NCI-H146 treated with DMSO at 0.1 percent for 48 hours (cell line): ENCODE data around the gene TMCC2.

Experiments used
- DNase-seq: peaks from one replicate; lab custom pipeline; 2025; ENCODE audit not compliant: unreplicated experiment; lab: John Stamatoyannopoulos, UW

Gene TMCC2

DNA sequence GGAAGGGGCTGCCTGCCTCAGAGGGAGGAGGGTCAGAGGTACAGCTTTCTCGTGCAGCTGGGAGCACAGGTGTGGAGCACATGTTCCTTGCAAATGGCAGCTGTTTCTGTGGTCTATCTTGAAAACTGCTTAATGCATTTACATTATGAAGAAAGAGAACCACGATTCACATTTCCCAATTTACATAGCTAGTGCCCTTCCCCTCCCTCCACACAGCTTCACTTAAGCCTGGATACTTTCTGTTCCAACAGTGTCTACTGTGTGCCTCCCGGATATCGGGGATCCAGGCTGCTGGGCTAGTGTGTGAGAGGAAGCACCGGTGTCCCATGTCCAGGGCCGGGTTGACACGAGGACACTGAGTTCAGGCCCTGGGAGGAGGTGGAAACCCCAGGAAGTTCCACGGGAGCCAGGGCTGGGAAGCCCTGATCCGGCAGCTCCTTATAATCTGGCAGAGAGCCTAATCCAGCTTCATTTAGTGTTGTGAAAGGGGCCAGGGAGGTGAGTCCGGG, 31.6 kb downstream of the TMCC2 start:
- DNase-seq: no peak

DNA sequence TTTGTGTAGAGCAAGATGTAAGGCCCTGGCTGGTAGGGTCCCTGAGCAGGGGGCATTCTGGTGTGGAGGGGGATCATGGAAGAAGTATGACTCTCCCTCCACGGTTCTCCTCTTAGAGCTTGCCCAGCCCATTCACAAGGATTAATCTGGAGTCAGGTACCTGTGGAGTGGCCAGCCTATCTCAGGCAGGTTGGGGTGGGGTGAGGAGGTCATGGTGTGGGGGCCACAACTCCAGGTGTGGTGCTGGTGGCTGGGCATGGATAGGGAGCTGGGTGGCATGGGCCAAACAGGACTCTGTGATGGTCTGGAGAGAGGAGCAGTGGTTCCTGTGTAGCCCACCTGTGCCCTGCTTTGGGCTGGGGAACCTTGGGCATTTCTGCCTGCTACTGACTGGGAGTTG, 32.3 kb downstream of the TMCC2 start:
- DNase-seq: no peak

DNA sequence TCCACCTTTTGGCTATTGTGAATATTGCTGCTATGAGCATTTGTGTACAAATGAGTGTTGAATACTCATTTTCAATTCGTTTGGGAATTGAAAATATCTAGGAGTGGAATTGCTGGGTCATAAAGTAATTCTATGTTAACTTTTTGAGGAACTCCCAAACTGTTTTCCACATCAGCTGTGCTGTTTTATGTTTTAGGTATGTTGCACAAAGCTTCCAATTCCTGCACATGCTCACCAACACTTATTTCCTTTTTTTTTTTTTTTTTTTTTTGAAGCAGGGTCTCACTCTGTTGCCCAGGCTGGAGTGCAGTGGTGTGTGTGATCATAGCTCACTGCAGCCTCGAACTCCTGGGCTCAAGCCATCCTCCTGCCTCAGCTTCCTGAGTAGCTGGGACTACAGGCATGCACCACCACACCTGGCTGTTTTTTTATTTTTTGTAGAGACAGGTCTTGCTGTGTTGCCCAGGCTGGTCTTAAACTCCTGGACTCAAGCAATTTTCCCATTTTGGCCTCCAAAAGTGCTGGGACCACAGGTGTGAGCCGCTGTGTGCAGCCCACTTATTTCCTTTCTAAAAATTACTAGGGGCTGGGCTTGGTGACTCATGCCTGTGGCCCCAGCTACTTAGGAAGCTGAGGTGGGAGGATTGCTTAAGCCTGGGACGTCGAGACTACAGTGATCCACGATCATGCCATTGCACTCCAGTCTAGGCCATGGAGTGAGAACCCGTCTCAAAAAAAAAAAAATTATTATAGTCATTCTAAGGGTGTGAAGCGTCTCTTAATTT, 33.4 kb downstream of the TMCC2 start:
- no peak for DNase-seq

DNA sequence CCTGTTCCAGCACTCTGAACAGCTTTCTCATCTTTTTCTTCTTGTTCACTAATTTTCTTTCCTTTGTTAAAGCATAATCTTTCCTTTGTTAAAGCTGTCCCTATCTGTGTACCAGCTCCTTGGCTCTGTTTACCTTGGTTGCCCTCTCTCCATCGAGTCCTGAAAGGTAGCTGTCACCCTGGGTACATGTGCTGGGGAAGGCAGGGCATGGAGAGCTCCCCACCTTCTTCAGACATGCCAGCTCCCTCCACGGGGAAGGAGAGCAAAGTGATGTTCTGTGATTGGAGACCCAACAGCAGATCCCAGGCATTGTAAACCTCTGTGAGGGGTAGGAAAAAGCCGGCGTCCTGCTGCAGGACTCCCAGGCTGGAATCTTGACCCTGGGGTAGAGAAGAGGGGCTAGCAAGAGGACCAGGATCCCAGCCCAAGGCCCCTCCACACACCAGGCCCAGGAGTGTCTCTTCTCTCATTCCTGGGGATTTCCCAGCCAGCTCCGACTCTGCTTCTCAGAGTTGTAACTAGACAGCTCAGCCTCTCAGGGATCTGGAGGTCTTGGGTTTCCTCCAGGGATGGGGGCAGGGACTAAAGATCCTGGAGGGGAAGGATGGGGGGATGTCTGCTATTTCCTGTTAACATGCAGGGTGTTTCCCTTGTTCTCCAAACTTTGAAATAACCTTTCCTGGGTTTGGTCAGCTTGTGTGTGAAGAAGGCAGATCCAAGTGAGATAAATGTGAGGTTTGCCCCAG, 34.4 kb downstream of the TMCC2 start:
- no peak for DNase-seq

DNA sequence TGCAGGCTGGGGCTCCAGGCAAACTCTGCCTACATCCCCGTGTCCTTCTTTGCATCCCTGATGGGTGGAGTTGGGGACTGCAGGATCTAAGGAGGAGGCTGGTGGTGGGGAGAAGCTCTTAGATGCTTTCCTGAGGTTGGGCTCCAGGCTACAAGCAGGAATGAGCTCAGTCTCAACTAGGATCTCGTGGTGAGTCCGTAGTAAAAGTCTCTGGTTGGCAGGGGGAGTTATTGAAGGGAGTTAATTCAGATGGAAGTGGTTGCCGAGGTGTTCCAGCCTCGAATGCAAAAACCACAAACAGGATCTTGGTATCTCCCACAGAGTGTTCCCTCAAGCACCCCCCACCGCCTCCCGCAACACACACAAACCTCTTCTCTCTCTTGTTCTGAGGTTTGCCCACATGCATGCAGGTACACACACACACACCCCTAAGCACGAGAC, 35.0 kb downstream of the TMCC2 start:
- DNase-seq: no peak

DNA sequence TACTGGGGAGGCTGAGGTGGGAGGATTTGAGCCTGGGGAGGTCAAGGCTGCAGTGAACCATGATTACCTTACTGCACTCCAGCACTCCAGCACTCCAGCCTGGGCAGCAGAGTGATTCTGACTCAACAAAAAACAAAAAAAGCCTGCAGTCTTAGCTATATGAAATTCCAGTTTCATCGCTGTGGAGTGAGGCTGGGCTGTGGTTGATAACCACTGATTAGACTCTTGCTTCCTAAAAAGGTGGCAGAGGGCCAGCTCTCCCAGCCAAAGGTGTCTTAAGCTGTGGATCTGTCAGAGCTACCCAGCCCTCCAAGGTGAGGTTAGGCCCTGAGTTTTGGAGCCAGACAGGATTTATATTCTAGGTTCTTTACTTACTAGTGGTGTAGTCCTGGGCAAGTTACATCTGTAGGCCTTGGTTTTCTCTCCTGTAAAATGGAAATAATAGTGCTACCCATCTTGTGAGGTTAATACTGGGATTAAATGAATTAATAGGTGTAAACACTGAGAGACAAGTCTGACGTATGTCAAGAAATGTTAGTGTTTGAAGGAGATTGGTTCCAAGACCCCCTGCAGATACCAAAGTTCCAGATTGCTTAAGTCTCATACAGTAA, 35.9 kb downstream of the TMCC2 start:
- no peak for DNase-seq

DNA sequence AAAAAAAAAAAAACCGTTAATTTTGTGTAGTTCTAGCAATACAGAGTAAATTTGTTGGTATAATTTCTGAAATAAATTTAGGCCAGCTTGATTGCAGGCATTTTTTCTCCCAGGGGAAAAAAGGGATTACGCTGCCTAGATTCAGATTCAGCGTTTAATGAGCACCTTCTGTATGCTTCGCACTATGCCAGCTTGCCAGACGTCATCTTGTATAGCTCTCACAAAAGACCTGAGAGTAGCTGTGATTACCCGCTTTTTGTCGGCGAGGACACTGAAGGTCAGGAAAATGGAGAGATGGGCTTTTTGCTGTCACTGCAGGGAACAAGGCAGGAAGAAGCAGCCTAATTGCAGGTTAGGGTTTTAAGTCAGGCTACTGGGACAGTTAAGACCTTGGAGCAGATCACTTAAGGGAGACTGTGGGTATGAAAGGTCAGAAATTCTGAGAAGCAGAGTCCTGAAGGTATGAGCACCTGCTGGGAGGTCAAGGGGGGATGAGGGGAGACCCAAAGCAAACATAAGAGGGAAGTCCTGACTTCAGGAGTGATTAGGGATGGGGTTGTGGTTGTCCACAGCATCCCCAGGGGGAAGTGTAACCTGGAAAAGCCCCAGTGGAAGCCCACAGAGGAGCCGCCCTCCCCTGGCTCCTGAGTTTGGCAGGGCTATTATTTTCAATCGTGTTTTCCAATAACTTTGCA, 39.0 kb downstream of the TMCC2 start:
- DNase-seq: no peak

DNA sequence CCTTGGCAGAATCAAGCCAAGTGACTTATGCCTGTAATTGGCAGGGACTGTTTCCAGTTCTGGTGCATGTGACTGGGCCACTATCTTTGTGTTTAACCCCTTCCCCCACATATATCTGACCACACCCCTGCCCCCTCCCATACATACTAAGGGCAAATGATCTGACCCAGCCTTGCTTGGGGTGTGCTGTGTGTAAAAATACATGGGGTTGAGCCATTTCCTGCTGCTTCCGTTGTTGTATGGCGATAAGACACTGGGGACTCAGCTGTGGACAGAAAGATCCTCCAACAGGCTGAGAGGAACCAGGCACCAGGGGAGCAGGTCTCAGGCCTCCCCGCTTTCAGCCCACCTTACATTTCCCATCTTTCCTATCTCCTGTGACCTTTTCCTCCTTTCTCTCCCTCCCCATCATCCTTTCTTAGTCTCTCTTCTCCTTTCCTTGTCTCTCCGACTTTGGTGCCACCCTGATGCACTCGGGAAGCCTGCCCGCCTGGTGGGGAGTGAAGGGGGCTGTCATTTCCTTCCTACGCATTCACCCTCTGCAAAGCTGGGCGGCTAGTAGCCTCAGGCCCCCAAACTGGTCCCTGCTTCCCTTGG, 39.7 kb downstream of the TMCC2 start:
- no peak for DNase-seq

DNA sequence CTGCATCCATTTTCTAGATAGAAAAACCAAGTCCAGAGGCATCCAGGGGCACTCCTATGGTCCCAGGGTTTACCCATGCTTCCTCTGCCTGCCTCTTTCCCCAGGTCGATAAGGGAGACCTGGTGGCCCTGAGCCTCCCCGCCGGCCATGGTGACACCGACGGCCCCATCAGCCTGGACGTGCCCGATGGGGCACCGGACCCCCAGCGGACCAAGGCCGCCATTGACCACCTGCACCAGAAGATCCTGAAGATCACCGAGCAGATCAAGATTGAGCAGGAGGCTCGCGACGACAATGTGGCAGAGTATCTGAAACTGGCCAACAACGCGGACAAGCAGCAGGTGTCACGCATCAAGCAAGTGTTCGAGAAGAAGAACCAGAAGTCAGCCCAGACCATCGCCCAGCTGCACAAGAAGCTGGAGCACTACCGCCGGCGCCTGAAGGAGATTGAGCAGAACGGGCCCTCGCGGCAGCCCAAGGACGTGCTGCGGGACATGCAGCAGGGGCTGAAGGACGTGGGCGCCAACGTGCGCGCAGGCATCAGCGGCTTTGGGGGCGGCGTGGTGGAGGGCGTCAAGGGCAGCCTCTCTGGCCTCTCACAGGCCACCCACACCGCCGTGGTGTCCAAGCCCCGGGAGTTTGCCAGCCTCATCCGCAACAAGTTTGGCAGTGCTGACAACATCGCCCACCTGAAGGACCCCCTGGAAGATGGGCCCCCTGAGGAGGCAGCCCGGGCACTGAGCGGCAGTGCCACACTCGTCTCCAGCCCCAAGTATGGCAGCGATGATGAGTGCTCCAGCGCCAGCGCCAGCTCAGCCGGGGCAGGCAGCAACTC, 41.3 kb downstream of the TMCC2 start:
- no peak for DNase-seq

DNA sequence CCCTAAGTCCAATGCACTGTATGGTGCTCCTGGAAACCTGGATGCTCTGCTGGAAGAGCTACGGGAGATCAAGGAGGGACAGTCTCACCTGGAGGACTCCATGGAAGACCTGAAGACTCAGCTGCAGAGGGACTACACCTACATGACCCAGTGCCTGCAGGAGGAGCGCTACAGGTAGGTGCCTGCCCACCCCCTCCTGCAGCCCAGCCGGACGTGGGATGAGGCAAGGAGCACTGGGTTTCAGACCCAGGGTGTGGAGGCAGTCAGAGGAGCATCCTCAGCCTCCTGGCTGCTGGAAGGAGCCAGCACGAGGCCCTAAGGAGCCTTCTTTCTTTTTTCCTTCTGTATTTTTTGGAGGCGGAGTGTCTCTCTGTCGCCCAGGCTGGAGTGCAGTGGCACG, 42.0 kb downstream of the TMCC2 start:
- no peak for DNase-seq

DNA sequence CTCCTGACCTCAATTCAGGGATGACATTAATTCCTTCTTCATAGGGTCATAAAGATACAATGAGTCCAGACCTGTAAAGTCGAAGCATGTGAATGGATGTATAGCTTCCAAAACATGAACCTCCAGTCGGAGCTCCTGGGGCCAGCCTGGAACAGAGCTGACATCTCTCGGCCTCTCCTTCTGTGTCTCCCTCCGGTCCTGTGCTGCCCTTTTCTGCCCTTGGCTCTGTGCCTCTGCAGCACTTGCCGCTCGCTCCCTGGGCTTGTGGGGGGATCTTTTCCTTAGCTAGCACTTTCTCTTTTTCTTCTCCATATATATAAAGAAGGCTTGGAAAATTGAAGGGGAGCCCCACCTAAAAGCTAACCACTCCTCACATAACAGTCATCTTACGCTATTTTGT, 42.5 kb downstream of the TMCC2 start:
- no peak for DNase-seq

DNA sequence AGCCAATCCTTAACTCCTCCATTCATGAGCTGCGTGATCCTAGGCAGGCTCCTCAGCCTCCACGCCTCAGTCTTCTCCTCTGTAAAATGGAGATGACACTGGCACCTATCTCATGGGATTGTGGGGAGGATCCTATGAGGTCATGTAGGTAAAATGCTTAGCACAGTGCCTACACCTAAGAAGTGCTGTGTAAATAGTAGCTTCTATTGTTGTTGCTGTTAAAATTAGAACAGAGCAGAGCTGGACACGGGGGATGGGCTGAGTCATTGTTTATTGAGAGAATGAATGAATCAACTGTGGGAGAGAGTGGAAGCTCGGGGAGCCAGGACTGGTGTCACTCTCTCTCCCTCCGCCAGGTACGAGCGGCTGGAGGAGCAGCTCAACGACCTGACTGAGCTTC, 43.0 kb downstream of the TMCC2 start:
- DNase-seq: no peak

DNA sequence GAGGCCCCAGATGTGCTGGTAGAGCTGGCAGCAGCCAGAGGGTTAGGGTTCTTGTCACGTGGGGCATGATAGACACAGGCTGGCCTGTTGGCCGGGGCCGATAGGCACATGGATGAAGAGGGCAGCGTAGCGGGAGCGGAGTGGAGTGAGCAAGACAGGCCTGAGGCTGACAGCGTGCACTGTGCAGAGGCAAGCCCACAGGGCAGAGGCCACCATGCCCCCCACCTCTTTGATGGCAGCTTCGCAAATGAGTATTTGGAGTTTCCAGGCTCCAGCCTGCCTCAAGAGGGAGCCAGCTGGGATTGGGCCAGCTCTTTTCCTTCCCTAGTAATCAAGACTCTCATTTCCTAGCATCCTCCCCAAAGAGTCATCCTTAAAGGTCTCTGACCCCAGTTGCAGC, 43.5 kb downstream of the TMCC2 start:
- no peak for DNase-seq

DNA sequence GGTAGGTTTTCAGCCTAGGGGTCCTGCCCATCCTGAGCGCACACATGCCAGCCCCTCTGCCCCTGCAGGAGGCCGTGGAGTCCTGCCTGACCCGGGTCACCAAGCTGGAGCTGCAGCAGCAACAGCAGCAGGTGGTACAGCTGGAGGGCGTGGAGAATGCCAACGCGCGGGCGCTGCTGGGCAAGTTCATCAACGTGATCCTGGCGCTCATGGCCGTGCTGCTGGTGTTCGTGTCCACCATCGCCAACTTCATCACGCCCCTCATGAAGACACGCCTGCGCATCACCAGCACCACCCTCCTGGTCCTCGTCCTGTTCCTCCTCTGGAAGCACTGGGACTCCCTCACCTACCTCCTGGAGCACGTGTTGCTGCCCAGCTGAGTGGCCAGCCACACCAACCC, 44.0 kb downstream of the TMCC2 start:
- no peak for DNase-seq

DNA sequence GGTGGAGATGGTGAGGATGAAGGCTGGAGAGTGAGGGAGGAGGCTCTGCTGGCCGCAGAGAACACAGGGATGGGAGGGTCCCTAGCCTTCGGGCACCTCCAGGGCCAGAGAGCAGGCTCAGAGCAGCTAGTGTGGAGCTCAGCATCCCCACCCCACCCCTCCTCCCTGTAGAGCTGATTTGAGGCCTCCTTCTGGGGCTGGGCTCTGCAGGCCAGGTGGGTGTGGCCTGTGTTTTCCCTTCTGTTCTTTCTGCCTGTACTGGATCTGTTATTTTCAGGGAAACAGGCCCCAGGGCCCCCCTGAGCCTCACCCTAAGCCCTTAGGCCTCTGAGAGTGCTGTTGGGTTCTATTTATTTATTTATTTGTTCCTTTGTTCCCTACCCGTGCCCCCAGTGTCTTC, 44.8 kb downstream of the TMCC2 start:
- DNase-seq: no peak

DNA sequence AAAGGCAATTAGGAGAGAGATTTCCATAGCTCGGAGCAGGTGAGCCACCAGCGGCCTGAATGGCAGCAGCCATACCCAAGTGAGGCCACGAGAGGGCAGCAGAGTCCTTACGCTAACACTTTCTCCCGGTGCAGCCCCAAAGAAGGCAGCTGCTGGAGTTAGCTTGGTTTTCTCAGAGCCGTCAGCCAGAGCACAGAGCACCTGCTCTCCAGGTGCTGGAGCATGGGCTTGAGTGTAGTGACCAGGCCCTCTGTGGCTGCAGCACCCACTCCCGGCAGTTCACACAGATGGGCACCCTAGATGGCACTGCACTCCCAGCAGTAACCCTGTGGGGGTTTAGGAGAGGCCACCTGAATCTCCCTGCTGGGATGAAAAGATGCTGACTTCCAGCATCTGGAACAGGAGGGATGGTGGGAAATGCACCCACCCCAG, 45.8 kb downstream of the TMCC2 start:
- DNase-seq: peak; percentile 70

DNA sequence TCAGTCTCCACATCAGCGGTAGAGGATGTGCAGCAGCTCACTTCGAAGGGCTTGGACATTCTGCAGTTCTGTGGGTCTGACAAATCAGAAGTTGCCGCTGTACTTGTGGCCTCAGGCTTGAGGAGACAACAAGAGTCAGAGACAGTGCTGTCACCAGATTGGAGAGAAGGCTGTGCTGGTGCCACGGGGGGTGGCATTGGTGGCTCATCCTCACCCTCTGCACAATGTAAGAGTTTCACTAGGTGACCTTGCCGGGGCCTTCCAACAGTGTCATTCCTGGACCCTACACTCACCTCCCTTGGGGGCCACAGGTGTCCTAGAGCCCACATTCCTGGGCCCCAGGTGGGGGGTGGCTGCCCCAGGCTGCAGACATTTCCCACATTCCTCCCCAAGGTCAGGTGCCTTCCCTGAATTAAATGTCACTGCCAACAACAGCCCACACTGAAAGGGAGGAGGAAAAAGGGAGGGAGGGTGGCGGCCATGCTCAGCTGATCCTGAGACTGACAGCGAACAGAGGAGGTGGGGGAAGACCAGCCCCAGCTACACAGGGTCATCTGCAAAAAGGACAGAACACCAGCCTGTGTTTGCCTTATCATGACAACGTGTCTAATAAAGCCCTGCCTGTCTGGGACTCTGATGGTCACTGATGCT, 46.4 kb downstream of the TMCC2 start:
- DNase-seq: no peak

DNA sequence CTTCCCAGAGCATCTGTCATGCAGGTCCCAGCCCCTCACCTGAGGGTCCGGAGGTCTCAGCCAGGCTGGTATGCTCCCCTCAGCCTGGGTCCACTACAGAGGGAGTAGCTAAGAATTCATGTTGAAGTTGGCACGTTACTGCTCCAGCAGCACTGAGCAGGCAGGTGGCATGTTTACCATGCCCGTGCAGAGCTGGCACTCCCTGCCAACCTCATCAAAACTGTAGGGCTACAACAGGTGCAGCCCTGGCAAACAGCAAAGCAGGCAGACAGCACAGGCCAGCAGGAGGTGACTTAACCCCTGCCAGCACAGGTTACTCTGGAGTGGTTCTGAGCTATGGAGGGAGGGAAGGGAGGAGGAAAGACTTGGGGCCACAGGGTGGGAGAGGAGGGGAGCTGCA, 47.4 kb downstream of the TMCC2 start:
- DNase-seq: no peak

DNA sequence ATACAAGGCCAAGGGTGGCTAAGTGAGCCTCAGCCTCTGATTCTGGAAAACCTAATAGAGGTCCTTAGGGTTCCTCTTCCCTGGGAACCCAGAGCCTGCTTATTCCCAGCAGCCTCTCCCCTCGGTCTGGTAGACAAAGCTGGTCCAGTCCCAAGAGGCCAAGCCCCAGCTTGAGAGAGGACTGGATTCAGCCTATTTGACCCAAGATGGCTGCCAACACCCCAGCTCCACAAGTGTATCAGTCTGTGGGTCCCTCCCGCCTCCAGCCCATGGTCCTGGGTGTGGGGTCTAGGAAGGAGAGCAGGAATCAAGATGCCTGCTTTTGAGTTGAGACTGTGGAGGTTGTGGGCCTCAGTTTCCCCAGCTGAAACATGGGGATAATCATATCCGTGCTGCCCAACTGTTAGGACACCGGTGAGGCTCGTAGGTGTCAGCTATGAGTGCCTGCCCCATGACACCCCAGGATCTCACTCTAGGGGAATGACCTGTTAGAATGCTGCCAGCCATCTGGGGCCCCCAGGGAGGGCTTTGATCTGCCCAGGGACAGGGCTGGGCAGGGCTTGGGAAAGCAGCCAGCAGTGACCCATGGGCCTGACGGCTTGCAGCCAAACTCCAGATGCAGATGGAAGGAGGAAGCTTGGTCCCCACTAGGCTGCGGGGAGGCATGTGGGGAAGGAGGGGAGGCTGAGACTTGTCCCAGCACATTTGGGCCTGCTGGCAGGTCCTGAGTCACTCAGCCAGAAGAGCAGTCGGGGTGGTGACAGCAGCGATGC, 48.4 kb downstream of the TMCC2 start:
- DNase-seq: no peak
